IMR-90 (cell line): ENCODE results near the gene LRRC3C. TPM values are rescaled to one million over a fixed set of nuclear protein-coding genes. Genes with fewer than 3 reads are reported as not detected.
A peak's percentile ranks its signal among the peaks of the same experiment; 100 is the strongest.

Experiments used
- ATAC-seq: fragments of 200-7000 bp; cut with Tn5 transposase; 2 replicates; pipeline ENCODE4 v1.9.1; 2020; ENCODE audit warnings: low read depth, mild to moderate bottlenecking, moderate library complexity
- BruUV-seq: library from RNA; stranded (reverse); fragments of 400-500 nt; replicated peaks from 2 replicates; lab custom pipeline; 2021; lab: Mats Ljungman, UMichigan
- CTCF ChIA-PET: fragments of 300-600 bp; formaldehyde crosslinking; extraction: SDS; loops from one replicate; lab custom pipeline; 2021; ENCODE audit warnings: antibody characterized with exemption; lab: Yijun Ruan, JAX
- POLR2A ChIA-PET: fragments of 300-600 bp; sonication (Branson Sonifier 250); formaldehyde crosslinking; loops from one replicate; lab custom pipeline; 2022; ENCODE audit warnings: antibody characterized with exemption; ENCODE audit not compliant: unreplicated experiment; lab: Charles Lee
- DNase-seq: peaks from one replicate; pipeline ENCODE4 v3.0.0; 2013
- H2AFZ ChIP-seq: replicated peaks from 2 replicates; pipeline ENCODE3; 2013; ENCODE audit warnings: low read length, mild to moderate bottlenecking; ENCODE audit not compliant: poor library complexity
- H2AK5ac ChIP-seq: 2 replicates; pipeline ENCODE4 v1.6.1; 2013; ENCODE audit warnings: low read depth, low read length, inconsistent platforms
- H2AK9ac ChIP-seq: replicated peaks from 2 replicates; pipeline ENCODE3; 2013; ENCODE audit warnings: mild to moderate bottlenecking, low read depth, low read length, moderate library complexity; ENCODE audit not compliant: poor library complexity
- H2BK120ac ChIP-seq: 2 replicates; pipeline ENCODE4 v1.6.1; 2013; ENCODE audit warnings: low read depth, low read length, inconsistent platforms
- H2BK15ac ChIP-seq: 3 replicates; pipeline ENCODE4 v1.6.1; 2013; ENCODE audit warnings: low read depth, low read length, inconsistent platforms
- H2BK20ac ChIP-seq: 2 replicates; pipeline ENCODE4 v1.6.1; 2013; ENCODE audit warnings: low read depth, mild to moderate bottlenecking, inconsistent platforms, low read length, moderate library complexity
- H2BK5ac ChIP-seq: 2 replicates; pipeline ENCODE4 v1.6.1; 2013; ENCODE audit warnings: mild to moderate bottlenecking, low read depth, low read length, inconsistent platforms; ENCODE audit not compliant: poor library complexity, severe bottlenecking
- H3K14ac ChIP-seq: replicated peaks from 2 replicates; pipeline ENCODE4 v1.6.1; 2013; ENCODE audit warnings: low read depth, low read length, inconsistent platforms
- H3K18ac ChIP-seq: 2 replicates; pipeline ENCODE4 v1.6.1; 2013; ENCODE audit warnings: low read depth, low read length, control low read depth
- H3K23ac ChIP-seq: 2 replicates; pipeline ENCODE4 v1.6.1; 2013; ENCODE audit warnings: low read depth, low read length, inconsistent platforms
- H3K27ac ChIP-seq: 2 replicates; pipeline ENCODE4 v1.5.1; 2013; ENCODE audit warnings: mild to moderate bottlenecking, control low read depth, low read length; ENCODE audit not compliant: insufficient read depth
- H3K27me3 ChIP-seq: 2 replicates; pipeline ENCODE4 v1.6.1; 2013; ENCODE audit warnings: low read length; ENCODE audit not compliant: control insufficient read depth, insufficient read depth
- H3K36me3 ChIP-seq: 2 replicates; pipeline ENCODE4 v1.6.1; 2013; ENCODE audit warnings: low read length, mixed read lengths; ENCODE audit not compliant: control insufficient read depth, insufficient read depth
- H3K4ac ChIP-seq: 2 replicates; pipeline ENCODE4 v1.6.1; 2013; ENCODE audit warnings: low read depth, low read length, inconsistent platforms
- H3K4me1 ChIP-seq: 2 replicates; pipeline ENCODE4 v1.6.1; 2013; ENCODE audit warnings: low read length, mixed read lengths; ENCODE audit not compliant: control insufficient read depth, insufficient read depth
- H3K4me2 ChIP-seq: 2 replicates; pipeline ENCODE4 v1.6.1; 2013; ENCODE audit warnings: low read depth, mild to moderate bottlenecking, control low read depth, low read length, moderate library complexity
- H3K4me3 ChIP-seq: 2 replicates; pipeline ENCODE4 v1.5.1; 2013; ENCODE audit warnings: low read depth, mild to moderate bottlenecking, control low read depth, low read length, moderate library complexity; ENCODE audit not compliant: insufficient read depth
- H3K56ac ChIP-seq: 2 replicates; pipeline ENCODE4 v1.6.1; 2013; ENCODE audit warnings: low read length, inconsistent platforms; ENCODE audit not compliant: insufficient read depth; ENCODE audit errors: extremely low read depth
- H3K79me1 ChIP-seq, 2 experiments: 2 replicates each; pipeline ENCODE4 v1.6.1; 2013; ENCODE audit warnings: low read length in 2 of 2, inconsistent platforms in 1 of 2, low read depth in 1 of 2
- H3K9ac ChIP-seq: 2 replicates; pipeline ENCODE4 v1.6.1; 2013; ENCODE audit warnings: low read depth, low read length, control low read depth
- H3K9me1 ChIP-seq: 2 replicates; pipeline ENCODE4 v1.6.1; 2013; ENCODE audit warnings: low read length, inconsistent platforms; ENCODE audit not compliant: insufficient read depth
- H3K9me3 ChIP-seq: 2 replicates; pipeline ENCODE4 v1.6.1; 2013; ENCODE audit warnings: low read length; ENCODE audit not compliant: control insufficient read depth, insufficient read depth
- H4K20me1 ChIP-seq: 2 replicates; pipeline ENCODE4 v1.6.1; 2013; ENCODE audit warnings: low read length, inconsistent platforms; ENCODE audit not compliant: insufficient read depth
- H4K5ac ChIP-seq: 2 replicates; pipeline ENCODE4 v1.6.1; 2013; ENCODE audit warnings: mild to moderate bottlenecking, low read depth, low read length, control low read depth
- H4K8ac ChIP-seq, 2 experiments: 2 replicates each; pipeline ENCODE4 v1.6.1; 2013; ENCODE audit warnings: low read depth in 2 of 2, low read length in 2 of 2, control low read depth in 1 of 2, inconsistent platforms in 1 of 2
- H4K91ac ChIP-seq: 2 replicates; pipeline ENCODE4 v1.6.1; 2013; ENCODE audit warnings: low read depth, low read length, inconsistent platforms; ENCODE audit not compliant: insufficient read depth
- BHLHE40 ChIP-seq: fragments of 150-350 bp; IDR thresholded peaks from 2 replicates; pipeline ENCODE4 v1.6.1; 2016; ENCODE audit warnings: mild to moderate bottlenecking, low read depth, low read length
- CEBPB ChIP-seq: IDR thresholded peaks from 2 replicates; pipeline ENCODE4 v1.6.1; 2012; ENCODE audit warnings: low read depth, low read length, improper control_type of control experiment
- CHD1 ChIP-seq: IDR thresholded peaks from 2 replicates; pipeline ENCODE4 v1.6.1; 2012; ENCODE audit warnings: low read depth, low read length, improper control_type of control experiment
- ELK1 ChIP-seq: fragments of 150-350 bp; IDR thresholded peaks from 2 replicates; pipeline ENCODE4 v1.6.1; 2016; ENCODE audit warnings: low read depth, mild to moderate bottlenecking, low read length, moderate library complexity, borderline replicate concordance
- FOS ChIP-seq: fragments of 150-350 bp; IDR thresholded peaks from 2 replicates; pipeline ENCODE4 v1.6.1; 2016; ENCODE audit warnings: low read depth, low read length
- MAFK ChIP-seq: IDR thresholded peaks from 2 replicates; pipeline ENCODE4 v1.6.1; 2012; ENCODE audit warnings: low read depth, low read length, improper control_type of control experiment
- MAZ ChIP-seq: IDR thresholded peaks from 2 replicates; pipeline ENCODE4 v1.6.1; 2012; ENCODE audit warnings: low read depth, mild to moderate bottlenecking, low read length, improper control_type of control experiment, moderate library complexity, borderline replicate concordance
- RCOR1 ChIP-seq: IDR thresholded peaks from 2 replicates; pipeline ENCODE4 v1.6.1; 2012; ENCODE audit warnings: mild to moderate bottlenecking, low read length, improper control_type of control experiment; ENCODE audit not compliant: insufficient replicate concordance
- WGBS, 2 experiments: methylation state at CpG; one replicate each; pipeline versions ENCODE4 v1.1.5 to v1.1.7; 2013; ENCODE audit warnings: missing lambda C conversion rate in 2 of 2; ENCODE audit not compliant: insufficient read length in 1 of 2; ENCODE audit errors: extremely low coverage in 2 of 2; 5-methylcytosine and 5-hydroxymethylcytosine counted together
- dilution Hi-C: fragments of 300-500 bp; cut with HindIII; formaldehyde crosslinking; loops from one replicate; pipeline ENCODE4 v1.14.3; 2018; ENCODE audit warnings: low sequenced_read_pairs; ENCODE audit not compliant: unreplicated experiment
- in situ Hi-C: fragments of 300-500 bp; cut with MboI; formaldehyde crosslinking; loops from 3 replicates; pipeline ENCODE4 v1.14.3; 2019; ENCODE audit warnings: low sequenced_read_pairs, inconsistent platforms, mixed read lengths
- intact Hi-C: fragments of 100-400 bp; cut with micrococcal nuclease; formaldehyde crosslinking; loops from 2 replicates; pipeline ENCODE4 v1.10.0; 2022
- polyA plus RNA-seq, 3 experiments: library from polyadenylated mRNA; depleted of rRNA; stranded (reverse); fragments of >200 nt; gene quantifications; 2 replicates each; pipeline ENCODE4 v1.2.3, GENCODE V29; 2012; ENCODE audit warnings: low replicate concordance in 1 of 3
- total RNA-seq: library from RNA; depleted of rRNA; stranded (reverse); fragments of >200 nt; gene quantifications from 2 replicates; pipeline ENCODE4 v1.2.3, GENCODE V29; 2012
- TF ChIP-seq, protein P1 (sequence below): conservative IDR thresholded peaks from 2 replicates; pipeline ENCODE4 v1.5.1; 2012; ENCODE audit warnings: mild to moderate bottlenecking, low read depth, low read length, improper control_type of control experiment
- TF ChIP-seq, protein P2 (sequence below): fragments of 150-350 bp; IDR thresholded peaks from 2 replicates; pipeline ENCODE4 v1.6.1; 2017; ENCODE audit warnings: mild to moderate bottlenecking, antibody characterized with exemption, low read length, low read depth

LRRC3C gene
- total and polyA plus RNA-seq, 2 of the 4 experiments (the other 2 are of a cell fraction) = not detected

DNA sequence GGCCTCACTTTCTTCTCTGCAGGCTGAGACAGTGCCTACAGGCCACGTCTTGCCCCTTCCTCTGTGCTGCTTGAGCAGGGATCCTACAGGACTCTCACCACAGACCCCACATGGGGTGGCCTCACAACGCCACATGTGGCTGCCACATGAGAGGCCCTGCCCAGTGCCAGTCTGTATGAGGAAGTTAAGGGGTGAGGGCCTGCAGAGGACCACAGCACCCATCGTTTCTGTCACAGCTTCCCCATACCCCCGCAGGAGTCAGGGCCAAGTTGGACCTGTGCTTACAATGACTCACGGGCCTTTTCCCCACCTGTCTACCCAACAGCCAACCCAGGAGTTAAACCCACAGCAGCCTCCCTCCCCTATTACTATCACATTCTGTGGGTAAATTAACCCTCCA, 6.2 kb upstream of the LRRC3C start:
- Histone ChIP-seq H3K14ac (no peak overlapping the region), H2BK120ac (no peak overlapping the region), H3K4me2 (no peak overlapping the region), H3K9ac (no peak overlapping the region), H4K91ac (no peak overlapping the region), H3K23ac (no peak overlapping the region), H2BK20ac (no peak overlapping the region), H3K27ac (no peak overlapping the region), H2AK5ac (no peak overlapping the region), H3K9me3 (no peaks in the 10 kb centered on the region), H4K8ac (no peak overlapping the region), H2AK9ac (no peak overlapping the region), H4K20me1 (peaks cover 33% of the 10 kb centered on the region), H2BK15ac (no peak overlapping the region), H3K4me3 (no peak overlapping the region), H3K4ac (no peak overlapping the region), H2AFZ (no peak overlapping the region), H2BK5ac (no peak overlapping the region), H4K5ac (no peak overlapping the region), H3K27me3 (no peaks in the 10 kb centered on the region), H3K56ac (no peak overlapping the region), H3K36me3 (peaks cover 50% of the 10 kb centered on the region), H3K18ac (no peak overlapping the region), H3K9me1 (peaks cover 35% of the 10 kb centered on the region), H3K4me1 (peaks cover 22% of the 10 kb centered on the region), H3K79me1 (peaks cover 9 to 45% of the 10 kb centered on the region in 2 experiments; a peak in 3 of 4 replicates)
- WGBS, 2 experiments = 100% methylated on average over 2 of the region's 5 CpGs; no CpG with 5 or more reads in 1 of the 2 experiments
- intact Hi-C loops (no loop called here), dilution Hi-C loops (no loop called here), in situ Hi-C loops (no loop called here)
- BruUV-seq = TSS peak; percentile 83
- TF ChIP-seq MAZ = no peak
- TF ChIP-seq CHD1 = no peak
- TF ChIP-seq CEBPB = no peak
- no peak for TF ChIP-seq MAFK
- TF ChIP-seq BHLHE40 = no peak
- TF ChIP-seq, protein P1, sequence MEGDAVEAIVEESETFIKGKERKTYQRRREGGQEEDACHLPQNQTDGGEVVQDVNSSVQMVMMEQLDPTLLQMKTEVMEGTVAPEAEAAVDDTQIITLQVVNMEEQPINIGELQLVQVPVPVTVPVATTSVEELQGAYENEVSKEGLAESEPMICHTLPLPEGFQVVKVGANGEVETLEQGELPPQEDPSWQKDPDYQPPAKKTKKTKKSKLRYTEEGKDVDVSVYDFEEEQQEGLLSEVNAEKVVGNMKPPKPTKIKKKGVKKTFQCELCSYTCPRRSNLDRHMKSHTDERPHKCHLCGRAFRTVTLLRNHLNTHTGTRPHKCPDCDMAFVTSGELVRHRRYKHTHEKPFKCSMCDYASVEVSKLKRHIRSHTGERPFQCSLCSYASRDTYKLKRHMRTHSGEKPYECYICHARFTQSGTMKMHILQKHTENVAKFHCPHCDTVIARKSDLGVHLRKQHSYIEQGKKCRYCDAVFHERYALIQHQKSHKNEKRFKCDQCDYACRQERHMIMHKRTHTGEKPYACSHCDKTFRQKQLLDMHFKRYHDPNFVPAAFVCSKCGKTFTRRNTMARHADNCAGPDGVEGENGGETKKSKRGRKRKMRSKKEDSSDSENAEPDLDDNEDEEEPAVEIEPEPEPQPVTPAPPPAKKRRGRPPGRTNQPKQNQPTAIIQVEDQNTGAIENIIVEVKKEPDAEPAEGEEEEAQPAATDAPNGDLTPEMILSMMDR = no peak
- TF ChIP-seq FOS = no peak
- no peak for TF ChIP-seq ELK1
- TF ChIP-seq, protein P2, sequence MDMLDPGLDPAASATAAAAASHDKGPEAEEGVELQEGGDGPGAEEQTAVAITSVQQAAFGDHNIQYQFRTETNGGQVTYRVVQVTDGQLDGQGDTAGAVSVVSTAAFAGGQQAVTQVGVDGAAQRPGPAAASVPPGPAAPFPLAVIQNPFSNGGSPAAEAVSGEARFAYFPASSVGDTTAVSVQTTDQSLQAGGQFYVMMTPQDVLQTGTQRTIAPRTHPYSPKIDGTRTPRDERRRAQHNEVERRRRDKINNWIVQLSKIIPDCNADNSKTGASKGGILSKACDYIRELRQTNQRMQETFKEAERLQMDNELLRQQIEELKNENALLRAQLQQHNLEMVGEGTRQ = no peak
- no peak for TF ChIP-seq RCOR1
- DNase-seq (no peak), ATAC-seq (no peak)
- CTCF ChIA-PET = no interaction called here
- POLR2A ChIA-PET = interaction anchor here (0.6 kb wide), 1 partner anchor 39 kb away, joined by 12 read pairs; no protein-coding TSS in a partner anchor
